ENCODE results near the gene NAA16.
"Not testable (repeated sequence)": the region's sequence is repeated elsewhere in the genome, so short reads cannot be mapped to it uniquely, and the experiment has no call there.

- not testable (repeated sequence) for TF ChIP-seq YY1 (IDR thresholded peaks at IDR 0.05; ENCODE audit: borderline replicate concordance in 1 of 3, control insufficient read depth in 1 of 3, extremely low read depth in 1 of 3, insufficient read depth in 3 of 3, insufficient read length in 1 of 3, insufficient replicate concordance in 2 of 3, low read depth in 1 of 3, low read length in 2 of 3); POLR2AphosphoS5 (IDR thresholded peaks at IDR 0.05; ENCODE audit: control insufficient read depth, insufficient read depth, low read depth, low read length); CTCF (IDR thresholded peaks at IDR 0.05 in 2 of 3, conservative IDR thresholded peaks at IDR 0.05 in 1 of 3; ENCODE audit: insufficient read depth in 2 of 3, low read depth in 1 of 3, low read length in 3 of 3); SP1 (CRISPR knock-in tag; IDR thresholded peaks at IDR 0.05); CREB3L1 (IDR thresholded peaks at IDR 0.05; ENCODE audit: borderline replicate concordance, low read depth); HIVEP1 (CRISPR knock-in tag; IDR thresholded peaks at IDR 0.05)
Observed at GRCh38 chr13:41356385-41356648, 45.2 kb downstream of the NAA16 start.
